HG03103 (cell line): ENCODE data around the gene LDLRAD3.

ENCODE experiments used
- ATAC-seq: cut with Tn5 transposase; IDR thresholded peaks from one replicate; pipeline ENCODE4 v1.9.1; 2021; ENCODE audit warnings: low read depth; ENCODE audit not compliant: unreplicated experiment

LDLRAD3 gene

GRCh38 chr11:36092314-36093030 is 148.6 kb downstream of the LDLRAD3 start:
- ATAC-seq, result no peak

GRCh38 chr11:36093548-36093947 is 149.7 kb downstream of the LDLRAD3 start:
- no peak for ATAC-seq

GRCh38 chr11:36094164-36094563 is 150.3 kb downstream of the LDLRAD3 start:
- ATAC-seq, result no peak

- ATAC-seq, result no peak
Observed at GRCh38 chr11:36095716-36096115, 151.9 kb downstream of the LDLRAD3 start.

- no peak for ATAC-seq
Observed at GRCh38 chr11:36097219-36097650, 153.4 kb downstream of the LDLRAD3 start.

GRCh38 chr11:36098087-36098486 is 154.2 kb downstream of the LDLRAD3 start:
- ATAC-seq, result no peak

- no peak for ATAC-seq
Observed at GRCh38 chr11:36098853-36099375, 155.1 kb downstream of the LDLRAD3 start.

GRCh38 chr11:36101466-36101865 is 157.6 kb downstream of the LDLRAD3 start:
- no peak for ATAC-seq

GRCh38 chr11:36102868-36103267 is 159.0 kb downstream of the LDLRAD3 start:
- ATAC-seq, result no peak

GRCh38 chr11:36103933-36104530 is 160.2 kb downstream of the LDLRAD3 start:
- no peak for ATAC-seq

- ATAC-seq, result no peak
Observed at GRCh38 chr11:36104660-36104992, 160.8 kb downstream of the LDLRAD3 start.

GRCh38 chr11:36105743-36106581 is 162.1 kb downstream of the LDLRAD3 start:
- ATAC-seq, result no peak

GRCh38 chr11:36107547-36107946 is 163.7 kb downstream of the LDLRAD3 start:
- ATAC-seq, result no peak

- ATAC-seq, result no peak
Observed at GRCh38 chr11:36108881-36109589, 165.2 kb downstream of the LDLRAD3 start.

GRCh38 chr11:36109590-36109849 is 165.7 kb downstream of the LDLRAD3 start:
- ATAC-seq, result no peak

- no peak for ATAC-seq
Observed at GRCh38 chr11:36109850-36110606, 166.2 kb downstream of the LDLRAD3 start.

- ATAC-seq, result no peak
Observed at GRCh38 chr11:36110668-36111410, 167.0 kb downstream of the LDLRAD3 start.

- no peak for ATAC-seq
Observed at GRCh38 chr11:36114095-36114494, 170.2 kb downstream of the LDLRAD3 start.

GRCh38 chr11:36115378-36115801 is 171.5 kb downstream of the LDLRAD3 start:
- ATAC-seq, result no peak
